Smooth muscle cell (in vitro differentiated cells): ENCODE results near the gene ETS1. TPM values are rescaled to one million over a fixed set of nuclear protein-coding genes. Genes with fewer than 3 reads are reported as not detected.

Source experiments
- DNase-seq: peaks from one replicate; lab custom pipeline; 2025; ENCODE audit not compliant: unreplicated experiment; lab: John Stamatoyannopoulos, UW
- H2AFZ ChIP-seq: fragments of 200-600 bp; sonication (generic); 2 replicates; pipeline ENCODE4 v1.6.0; 2016; ENCODE audit warnings: antibody characterized with exemption, low read depth, mild to moderate bottlenecking
- H3F3A ChIP-seq: fragments of 200-600 bp; sonication (generic); 2 replicates; pipeline ENCODE4 v1.6.0; 2017; ENCODE audit warnings: antibody characterized with exemption, low read depth
- H3K27ac ChIP-seq: fragments of 200-600 bp; sonication (generic); 2 replicates; pipeline ENCODE4 v1.5.1; 2016; ENCODE audit warnings: low read depth, mild to moderate bottlenecking
- H3K27me3 ChIP-seq: fragments of 200-600 bp; sonication (generic); 2 replicates; pipeline ENCODE4 v1.6.1; 2016; ENCODE audit warnings: low read depth, mild to moderate bottlenecking
- H3K36me3 ChIP-seq: fragments of 200-600 bp; sonication (generic); 2 replicates; pipeline ENCODE4 v1.5.1; 2016; ENCODE audit warnings: low read depth
- H3K4me1 ChIP-seq: fragments of 200-600 bp; sonication (generic); 2 replicates; pipeline ENCODE4 v1.5.1; 2016; ENCODE audit warnings: low read depth
- H3K4me2 ChIP-seq: fragments of 200-600 bp; sonication (generic); 2 replicates; pipeline ENCODE4 v1.6.0; 2016; ENCODE audit warnings: mild to moderate bottlenecking
- H3K4me3 ChIP-seq: fragments of 200-600 bp; sonication (generic); 2 replicates; pipeline ENCODE4 v1.5.1; 2016; ENCODE audit warnings: mild to moderate bottlenecking
- H3K79me2 ChIP-seq: fragments of 200-600 bp; sonication (generic); 2 replicates; pipeline ENCODE4 v1.6.0; 2016; ENCODE audit warnings: low read depth, mild to moderate bottlenecking
- H3K9ac ChIP-seq: fragments of 200-600 bp; sonication (generic); 2 replicates; pipeline ENCODE4 v1.6.0; 2016; ENCODE audit warnings: low read depth
- H3K9me3 ChIP-seq: fragments of 200-600 bp; sonication (generic); replicated peaks from 2 replicates; pipeline ENCODE4 v1.5.1; 2016; ENCODE audit warnings: low read depth
- H4K20me1 ChIP-seq: fragments of 200-600 bp; sonication (generic); 2 replicates; pipeline ENCODE4 v1.6.0; 2016; ENCODE audit warnings: low read depth
- WGBS: methylation state at CpG from one replicate; pipeline ENCODE4 v1.1.7; 2016; ENCODE audit warnings: low lambda C conversion rate; 5-methylcytosine and 5-hydroxymethylcytosine counted together
- polyA plus RNA-seq: library from polyadenylated mRNA; unstranded; fragments of >200 nt; fragmentation: Nextera tagmentation; extraction: Ambion mirVana; gene quantifications from 2 replicates; pipeline ENCODE4 v1.2.1, GENCODE V29; 2016
- total RNA-seq: library from RNA; depleted of rRNA; stranded (reverse); fragments of >200 nt; gene quantifications from 2 replicates; pipeline ENCODE4 v1.2.3, GENCODE V29; 2014
- TF ChIP-seq, protein P1 (sequence below): fragments of 200-600 bp; sonication (generic); IDR thresholded peaks from 2 replicates; pipeline ENCODE4 v1.5.1; 2017; ENCODE audit warnings: borderline replicate concordance, mild to moderate bottlenecking, antibody characterized with exemption; ENCODE audit not compliant: insufficient read depth, poor library complexity, severe bottlenecking

ETS1 gene
- total and polyA plus RNA-seq, 2 experiments from 2014 or later, result 4.1 to 22.8 TPM

DNA sequence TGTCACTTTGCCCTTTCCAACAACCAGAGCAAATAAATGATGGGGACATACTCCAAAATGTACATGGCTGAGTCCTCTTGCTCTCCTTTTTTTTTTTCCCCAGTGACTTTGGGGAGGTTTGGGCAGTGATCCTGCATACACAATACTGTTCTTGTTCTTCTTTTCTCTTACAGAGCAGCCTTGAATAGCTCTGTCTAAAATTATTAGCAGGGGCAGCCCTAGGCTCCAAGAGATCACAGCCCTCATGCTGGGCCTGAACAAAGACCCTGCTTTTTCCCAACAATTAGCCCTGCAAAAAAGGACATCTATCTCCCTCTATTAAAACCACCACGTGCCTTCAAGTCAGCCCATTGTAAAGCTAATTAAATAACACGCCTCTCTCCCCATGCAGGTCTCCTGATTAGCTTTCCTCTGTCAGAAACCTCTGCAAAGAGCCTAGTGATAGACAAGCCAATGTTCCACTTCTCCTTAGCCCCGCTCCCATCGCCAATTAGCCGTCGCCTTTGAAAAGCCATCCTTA lies 54.7 kb downstream of the ETS1 start:
- Histone ChIP-seq H4K20me1 (no peaks in the 10 kb centered on the region), H3K4me3 (no peak overlapping the region), H3K9ac (no peak overlapping the region), H2AFZ (no peak overlapping the region), H3K27ac (no peak overlapping the region), H3K4me1 (no peaks in the 10 kb centered on the region), H3K36me3 (no peaks in the 10 kb centered on the region), H3F3A (no peaks in the 10 kb centered on the region), H3K27me3 (no peaks in the 10 kb centered on the region), H3K79me2 (no peaks in the 10 kb centered on the region), H3K4me2 (no peak overlapping the region), H3K9me3 (no peaks in the 10 kb centered on the region)
- TF ChIP-seq, protein P1, sequence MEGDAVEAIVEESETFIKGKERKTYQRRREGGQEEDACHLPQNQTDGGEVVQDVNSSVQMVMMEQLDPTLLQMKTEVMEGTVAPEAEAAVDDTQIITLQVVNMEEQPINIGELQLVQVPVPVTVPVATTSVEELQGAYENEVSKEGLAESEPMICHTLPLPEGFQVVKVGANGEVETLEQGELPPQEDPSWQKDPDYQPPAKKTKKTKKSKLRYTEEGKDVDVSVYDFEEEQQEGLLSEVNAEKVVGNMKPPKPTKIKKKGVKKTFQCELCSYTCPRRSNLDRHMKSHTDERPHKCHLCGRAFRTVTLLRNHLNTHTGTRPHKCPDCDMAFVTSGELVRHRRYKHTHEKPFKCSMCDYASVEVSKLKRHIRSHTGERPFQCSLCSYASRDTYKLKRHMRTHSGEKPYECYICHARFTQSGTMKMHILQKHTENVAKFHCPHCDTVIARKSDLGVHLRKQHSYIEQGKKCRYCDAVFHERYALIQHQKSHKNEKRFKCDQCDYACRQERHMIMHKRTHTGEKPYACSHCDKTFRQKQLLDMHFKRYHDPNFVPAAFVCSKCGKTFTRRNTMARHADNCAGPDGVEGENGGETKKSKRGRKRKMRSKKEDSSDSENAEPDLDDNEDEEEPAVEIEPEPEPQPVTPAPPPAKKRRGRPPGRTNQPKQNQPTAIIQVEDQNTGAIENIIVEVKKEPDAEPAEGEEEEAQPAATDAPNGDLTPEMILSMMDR, result no peak
- no peak for DNase-seq
- WGBS, result 51% methylated on average over 6 of the region's 6 CpGs

DNA sequence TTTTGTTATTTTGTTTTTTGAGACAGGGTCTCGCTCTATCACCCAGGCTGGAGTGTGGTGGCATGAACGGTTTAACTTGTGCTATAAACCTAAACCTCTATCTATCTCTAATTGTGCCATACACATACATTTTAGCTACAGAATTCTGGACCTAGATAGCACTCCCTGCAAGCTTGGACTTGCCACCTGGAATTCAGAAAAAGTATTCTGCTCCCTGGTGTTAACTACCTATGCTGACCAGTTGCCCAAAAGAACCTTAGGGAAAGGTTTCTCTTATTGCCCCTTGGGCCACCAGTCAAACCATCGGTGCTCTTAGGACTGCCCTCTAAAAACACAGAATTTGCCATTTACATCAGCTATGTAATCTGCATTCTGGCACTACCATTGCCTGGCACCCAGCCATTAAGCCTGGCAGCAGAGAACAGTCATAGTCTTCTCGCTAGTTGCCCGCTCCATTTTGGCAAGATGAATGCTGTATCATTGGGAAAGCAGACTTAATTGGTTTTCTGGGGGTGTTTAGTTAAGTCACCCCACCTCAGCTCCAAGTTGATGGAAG lies 55.3 kb downstream of the ETS1 start:
- Histone ChIP-seq H3K4me3 (no peak overlapping the region), H3K4me1 (no peaks in the 10 kb centered on the region), H3K27me3 (no peaks in the 10 kb centered on the region), H3K79me2 (no peaks in the 10 kb centered on the region), H3K4me2 (no peak overlapping the region), H3K36me3 (no peaks in the 10 kb centered on the region), H3F3A (no peaks in the 10 kb centered on the region), H3K9ac (no peak overlapping the region), H2AFZ (no peak overlapping the region), H3K27ac (no peak overlapping the region), H3K9me3 (no peaks in the 10 kb centered on the region), H4K20me1 (no peaks in the 10 kb centered on the region)
- TF ChIP-seq, protein P1, result no peak
- 92% methylated on average over 5 of the region's 5 CpGs for WGBS
- no peak for DNase-seq

DNA sequence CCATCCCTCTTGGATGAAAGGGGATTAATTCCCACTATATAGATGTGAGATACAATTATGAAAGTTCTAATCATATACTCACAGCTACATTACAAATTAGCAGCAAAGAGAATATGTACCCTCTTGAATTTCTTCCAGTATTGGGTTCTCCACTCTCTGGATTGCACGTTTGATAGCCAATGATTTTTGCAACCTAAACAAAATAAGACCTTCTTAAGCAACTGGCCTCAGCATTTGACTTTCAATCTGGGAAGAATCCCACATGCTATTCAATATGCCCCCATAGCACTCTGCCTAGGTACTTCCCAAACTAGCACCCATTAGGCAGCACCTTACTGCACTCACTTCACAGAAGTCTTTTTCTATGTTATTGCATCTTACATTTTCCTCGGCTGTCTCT lies 55.8 kb downstream of the ETS1 start:
- DNase-seq, result no peak
- Histone ChIP-seq H3K9me3 (no peaks in the 10 kb centered on the region), H3K4me1 (no peaks in the 10 kb centered on the region), H3F3A (no peaks in the 10 kb centered on the region), H3K9ac (no peak overlapping the region), H2AFZ (no peak overlapping the region), H3K4me2 (no peak overlapping the region), H4K20me1 (no peaks in the 10 kb centered on the region), H3K79me2 (no peaks in the 10 kb centered on the region), H3K36me3 (no peaks in the 10 kb centered on the region), H3K27me3 (no peaks in the 10 kb centered on the region), H3K27ac (no peak overlapping the region), H3K4me3 (no peak overlapping the region)
- TF ChIP-seq, protein P1, result no peak
- WGBS, result 92% methylated on average over 2 of the region's 2 CpGs
